ENCODE results near the gene ANKS6. TPM values are rescaled to one million over a fixed set of nuclear protein-coding genes. Genes with fewer than 3 reads are reported as not detected.

Gene ANKS6
- total and polyA plus RNA-seq, 2 of the 4 experiments (the other 2 are of a cell fraction): 9.0 to 23.6 TPM

DNA sequence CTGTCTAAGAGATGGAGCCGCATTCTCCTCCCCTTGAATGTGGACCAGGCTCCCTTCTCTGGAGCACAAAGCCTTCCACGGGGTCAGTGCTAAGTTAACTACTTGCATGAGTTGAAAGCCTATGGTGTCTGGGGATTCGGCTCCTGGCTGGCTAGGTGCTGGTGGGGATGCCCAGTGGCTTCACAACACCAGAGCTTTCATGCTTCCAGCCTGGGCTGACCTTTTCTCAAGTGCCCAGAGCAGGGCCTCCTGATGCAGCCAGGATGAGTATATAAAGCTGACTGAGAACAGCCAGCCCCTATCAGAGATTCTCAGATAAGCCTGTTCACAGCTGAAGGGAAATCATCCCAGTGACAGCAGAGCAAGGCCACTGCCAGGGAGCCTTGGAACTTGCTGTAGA is 22.9 kb upstream of the ANKS6 start:
- H2AK9ac ChIP-seq (replicated peaks; ENCODE audit: low read depth, low read length, poor library complexity): no peak overlapping the region
- no peak overlapping the region for H3K9ac ChIP-seq (ENCODE audit: low read depth, low read length)
- no peak overlapping the region for H4K8ac ChIP-seq (ENCODE audit: low read depth in 2 of 2, low read length in 2 of 2)
- dilution Hi-C loops (cut with HindIII; ENCODE audit: low sequenced_read_pairs, unreplicated experiment): no loop called here
- no peaks in the 10 kb centered on the region for H3K9me1 ChIP-seq (ENCODE audit: insufficient read depth, low read length)
- no peak overlapping the region for H2BK20ac ChIP-seq (ENCODE audit: low read depth, low read length)
- no peak overlapping the region for H3K56ac ChIP-seq (ENCODE audit: extremely low read depth, insufficient read depth, low read length)
- H3K4ac ChIP-seq (ENCODE audit: low read depth, low read length): no peak overlapping the region
- H3K4me1 ChIP-seq (ENCODE audit: control insufficient read depth, insufficient read depth, low read length): no peaks in the 10 kb centered on the region
- no peak overlapping the region for H3K4me2 ChIP-seq (ENCODE audit: low read depth, low read length)
- no peak overlapping the region for H3K27ac ChIP-seq (ENCODE audit: insufficient read depth, low read length)
- H4K91ac ChIP-seq (ENCODE audit: insufficient read depth, low read depth, low read length): no peak overlapping the region
- peaks cover 2% of the 10 kb centered on the region; the same call in 1 of the 2 replicates for H3K27me3 ChIP-seq (ENCODE audit: control insufficient read depth, insufficient read depth, low read length)
- H3K79me1 ChIP-seq (ENCODE audit: low read depth in 1 of 2, low read length in 2 of 2): no peaks in the 10 kb centered on the region
- BruUV-seq (replicated peaks): no TSS peak
- DNase-seq (no peak), ATAC-seq (ENCODE audit: low read depth) (no peak)
- no peak overlapping the region for H2AK5ac ChIP-seq (ENCODE audit: low read depth, low read length)
- H3K18ac ChIP-seq (ENCODE audit: low read depth, low read length): no peak overlapping the region
- no peak overlapping the region for H2BK15ac ChIP-seq (ENCODE audit: low read depth, low read length)
- intact Hi-C loops (cut with micrococcal nuclease): no loop called here
- TF ChIP-seq MAFK (IDR thresholded peaks at IDR 0.05; ENCODE audit: low read depth, low read length) (no peak), SMC3 (IDR thresholded peaks at IDR 0.05; ENCODE audit: low read depth, low read length) (no peak), RFX5 (IDR thresholded peaks at IDR 0.05; ENCODE audit: low read depth, low read length) (no peak), RAD21 (IDR thresholded peaks at IDR 0.05; ENCODE audit: low read length) (no peak), RCOR1 (IDR thresholded peaks at IDR 0.05; ENCODE audit: insufficient replicate concordance, low read length) (no peak), FOS (IDR thresholded peaks at IDR 0.05; ENCODE audit: low read depth, low read length) (no peak), NFE2L2 (IDR thresholded peaks at IDR 0.05; ENCODE audit: low read depth, low read length) (no peak), CHD1 (IDR thresholded peaks at IDR 0.05; ENCODE audit: low read depth, low read length) (no peak), MAZ (IDR thresholded peaks at IDR 0.05; ENCODE audit: borderline replicate concordance, low read depth, low read length) (no peak), BHLHE40 (IDR thresholded peaks at IDR 0.05; ENCODE audit: low read depth, low read length) (no peak), CEBPB (IDR thresholded peaks at IDR 0.05; ENCODE audit: low read depth, low read length) (no peak), MXI1 (IDR thresholded peaks at IDR 0.05; ENCODE audit: borderline replicate concordance, low read depth, low read length) (no peak), POLR2A (IDR thresholded peaks at IDR 0.05; ENCODE audit: low read depth, low read length) (no peak)
- TF ChIP-seq, protein P1, sequence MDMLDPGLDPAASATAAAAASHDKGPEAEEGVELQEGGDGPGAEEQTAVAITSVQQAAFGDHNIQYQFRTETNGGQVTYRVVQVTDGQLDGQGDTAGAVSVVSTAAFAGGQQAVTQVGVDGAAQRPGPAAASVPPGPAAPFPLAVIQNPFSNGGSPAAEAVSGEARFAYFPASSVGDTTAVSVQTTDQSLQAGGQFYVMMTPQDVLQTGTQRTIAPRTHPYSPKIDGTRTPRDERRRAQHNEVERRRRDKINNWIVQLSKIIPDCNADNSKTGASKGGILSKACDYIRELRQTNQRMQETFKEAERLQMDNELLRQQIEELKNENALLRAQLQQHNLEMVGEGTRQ (IDR thresholded peaks at IDR 0.05; ENCODE audit: low read depth, low read length): no peak
- TF ChIP-seq, protein P2, sequence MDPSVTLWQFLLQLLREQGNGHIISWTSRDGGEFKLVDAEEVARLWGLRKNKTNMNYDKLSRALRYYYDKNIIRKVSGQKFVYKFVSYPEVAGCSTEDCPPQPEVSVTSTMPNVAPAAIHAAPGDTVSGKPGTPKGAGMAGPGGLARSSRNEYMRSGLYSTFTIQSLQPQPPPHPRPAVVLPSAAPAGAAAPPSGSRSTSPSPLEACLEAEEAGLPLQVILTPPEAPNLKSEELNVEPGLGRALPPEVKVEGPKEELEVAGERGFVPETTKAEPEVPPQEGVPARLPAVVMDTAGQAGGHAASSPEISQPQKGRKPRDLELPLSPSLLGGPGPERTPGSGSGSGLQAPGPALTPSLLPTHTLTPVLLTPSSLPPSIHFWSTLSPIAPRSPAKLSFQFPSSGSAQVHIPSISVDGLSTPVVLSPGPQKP (IDR thresholded peaks at IDR 0.05; ENCODE audit: borderline replicate concordance, low read depth, low read length): no peak
- TF ChIP-seq, protein P3, sequence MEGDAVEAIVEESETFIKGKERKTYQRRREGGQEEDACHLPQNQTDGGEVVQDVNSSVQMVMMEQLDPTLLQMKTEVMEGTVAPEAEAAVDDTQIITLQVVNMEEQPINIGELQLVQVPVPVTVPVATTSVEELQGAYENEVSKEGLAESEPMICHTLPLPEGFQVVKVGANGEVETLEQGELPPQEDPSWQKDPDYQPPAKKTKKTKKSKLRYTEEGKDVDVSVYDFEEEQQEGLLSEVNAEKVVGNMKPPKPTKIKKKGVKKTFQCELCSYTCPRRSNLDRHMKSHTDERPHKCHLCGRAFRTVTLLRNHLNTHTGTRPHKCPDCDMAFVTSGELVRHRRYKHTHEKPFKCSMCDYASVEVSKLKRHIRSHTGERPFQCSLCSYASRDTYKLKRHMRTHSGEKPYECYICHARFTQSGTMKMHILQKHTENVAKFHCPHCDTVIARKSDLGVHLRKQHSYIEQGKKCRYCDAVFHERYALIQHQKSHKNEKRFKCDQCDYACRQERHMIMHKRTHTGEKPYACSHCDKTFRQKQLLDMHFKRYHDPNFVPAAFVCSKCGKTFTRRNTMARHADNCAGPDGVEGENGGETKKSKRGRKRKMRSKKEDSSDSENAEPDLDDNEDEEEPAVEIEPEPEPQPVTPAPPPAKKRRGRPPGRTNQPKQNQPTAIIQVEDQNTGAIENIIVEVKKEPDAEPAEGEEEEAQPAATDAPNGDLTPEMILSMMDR (conservative IDR thresholded peaks at IDR 0.05; ENCODE audit: low read depth, low read length): no peak
- no peak overlapping the region for H2BK120ac ChIP-seq (ENCODE audit: low read depth, low read length)
- no peak overlapping the region for H3K23ac ChIP-seq (ENCODE audit: low read depth, low read length)
- H2BK5ac ChIP-seq (ENCODE audit: low read depth, low read length, poor library complexity, severe bottlenecking): no peak overlapping the region
- H3K9me3 ChIP-seq (ENCODE audit: control insufficient read depth, insufficient read depth, low read length): peaks cover 6% of the 10 kb centered on the region; the same call in 1 of the 2 replicates
- no peak overlapping the region for H3K4me3 ChIP-seq (ENCODE audit: insufficient read depth, low read depth, low read length)
- ChIA-PET CTCF (no interaction called here), POLR2A (ENCODE audit: unreplicated experiment) (no interaction called here)
- H3K36me3 ChIP-seq (ENCODE audit: control insufficient read depth, insufficient read depth, low read length): peaks cover 2% of the 10 kb centered on the region; the same call in 1 of the 2 replicates
- no peak overlapping the region for H2AFZ ChIP-seq (replicated peaks; ENCODE audit: low read length, poor library complexity)
- H4K5ac ChIP-seq (ENCODE audit: low read depth, low read length): no peak overlapping the region
- H3K14ac ChIP-seq (replicated peaks; ENCODE audit: low read depth, low read length): no peak overlapping the region
- in situ Hi-C loops (cut with MboI; ENCODE audit: low sequenced_read_pairs): no loop called here
- H4K20me1 ChIP-seq (ENCODE audit: insufficient read depth, low read length): no peaks in the 10 kb centered on the region
- WGBS, 2 experiments (ENCODE audit: extremely low coverage in 2 of 2, insufficient read length in 1 of 2): no CpG with 5 or more reads among the region's 3 CpGs

Data from IMR-90 (cell line).